Fibroblast of lung (primary cell): ENCODE data around the gene DIAPH3. TPM values are rescaled to one million over a fixed set of nuclear protein-coding genes. Genes with fewer than 3 reads are reported as not detected.

Experiments used
- DNase-seq, 2 donors: peaks; one replicate each; pipeline versions ENCODE4 v3.0.0 to v3.0.0-alpha.2; 2010; ENCODE audit warnings: low read depth in 2 of 2
- H2AFZ ChIP-seq: 2 replicates; pipeline ENCODE4 v1.5.1; 2012; ENCODE audit warnings: low read length, control low read depth, inconsistent platforms
- H3K27ac ChIP-seq: 2 replicates; pipeline ENCODE4 v1.5.1; 2011; ENCODE audit warnings: low read length, control low read depth; ENCODE audit not compliant: insufficient read depth
- H3K27me3 ChIP-seq: 2 replicates; pipeline ENCODE4 v1.5.1; 2011; ENCODE audit warnings: mild to moderate bottlenecking, low read length; ENCODE audit not compliant: control insufficient read depth, insufficient read depth
- H3K36me3 ChIP-seq: 2 replicates; pipeline ENCODE4 v1.5.1; 2011; ENCODE audit warnings: low read length; ENCODE audit not compliant: control insufficient read depth, insufficient read depth
- H3K4me1 ChIP-seq: 2 replicates; pipeline ENCODE4 v1.5.1; 2011; ENCODE audit warnings: low read length; ENCODE audit not compliant: control insufficient read depth, insufficient read depth; ENCODE audit errors: extremely low read depth
- H3K4me2 ChIP-seq: 2 replicates; pipeline ENCODE4 v1.5.1; 2011; ENCODE audit warnings: low read length, control low read depth; ENCODE audit not compliant: insufficient read depth; ENCODE audit errors: extremely low read depth
- H3K4me3 ChIP-seq, 4 experiments: fragments of 200-600 bp in 1 of 4; sonication (generic) in 1 of 4; replicated peaks in 1 of 4; 2 replicates each; pipeline ENCODE4 v1.5.1; 2011 to 2016; ENCODE audit warnings: low read length in 4 of 4, low read depth in 3 of 4, mild to moderate bottlenecking in 3 of 4, control low read depth in 2 of 4, inconsistent platforms in 1 of 4, mixed read lengths in 1 of 4; ENCODE audit not compliant: insufficient read depth in 1 of 4; ENCODE audit errors: control extremely low read depth in 1 of 4
- H3K79me2 ChIP-seq: 2 replicates; pipeline ENCODE4 v1.5.1; 2012; ENCODE audit warnings: mild to moderate bottlenecking, low read length, inconsistent platforms; ENCODE audit not compliant: control insufficient read depth, insufficient read depth
- H3K9ac ChIP-seq: 2 replicates; pipeline ENCODE4 v1.5.1; 2011; ENCODE audit warnings: mild to moderate bottlenecking, low read length, control low read depth; ENCODE audit not compliant: insufficient read depth
- H3K9me3 ChIP-seq: 2 replicates; pipeline ENCODE4 v1.5.1; 2012; ENCODE audit warnings: low read depth, low read length; ENCODE audit not compliant: control insufficient read depth, insufficient read depth
- H4K20me1 ChIP-seq: 2 replicates; pipeline ENCODE4 v1.5.1; 2011; ENCODE audit warnings: low read length; ENCODE audit not compliant: control insufficient read depth, insufficient read depth; ENCODE audit errors: extremely low read depth
- EZH2 ChIP-seq: IDR thresholded peaks from 2 replicates; pipeline ENCODE4 v1.5.1; 2012; ENCODE audit warnings: low read length, control low read depth, mild to moderate bottlenecking; ENCODE audit errors: missing control alignments
- polyA plus RNA-seq, 2 donors: library from polyadenylated mRNA; depleted of rRNA in 1 of 2; stranded (reverse) in 1 of 2; unstranded in 1 of 2; fragments of >200 nt; gene quantifications; 2 replicates each; pipeline ENCODE4 v1.2.1, GENCODE V29; 2011 to 2012; ENCODE audit warnings: missing spikeins in 1 of 2
- total RNA-seq: library from RNA; depleted of rRNA; stranded (reverse); fragments of >200 nt; gene quantifications from 2 replicates; pipeline ENCODE4 v1.2.1, GENCODE V29; 2014
- TF ChIP-seq, protein P1 (sequence below), 2 donors: IDR thresholded peaks in 1 of 2; conservative IDR thresholded peaks in 1 of 2; 1 replicate in 1 of 2; 2 replicates in 1 of 2; pipeline ENCODE4 v1.5.1; 2011 to 2012; ENCODE audit warnings: low read length in 2 of 2, control low read depth in 1 of 2, inconsistent platforms in 1 of 2, low read depth in 1 of 2, mild to moderate bottlenecking in 1 of 2

Gene DIAPH3
- total and polyA plus RNA-seq, 2 donors (not counting 1 experiment from before 2014, with no cell fraction given) = 5.9 to 10.9 TPM

DNA sequence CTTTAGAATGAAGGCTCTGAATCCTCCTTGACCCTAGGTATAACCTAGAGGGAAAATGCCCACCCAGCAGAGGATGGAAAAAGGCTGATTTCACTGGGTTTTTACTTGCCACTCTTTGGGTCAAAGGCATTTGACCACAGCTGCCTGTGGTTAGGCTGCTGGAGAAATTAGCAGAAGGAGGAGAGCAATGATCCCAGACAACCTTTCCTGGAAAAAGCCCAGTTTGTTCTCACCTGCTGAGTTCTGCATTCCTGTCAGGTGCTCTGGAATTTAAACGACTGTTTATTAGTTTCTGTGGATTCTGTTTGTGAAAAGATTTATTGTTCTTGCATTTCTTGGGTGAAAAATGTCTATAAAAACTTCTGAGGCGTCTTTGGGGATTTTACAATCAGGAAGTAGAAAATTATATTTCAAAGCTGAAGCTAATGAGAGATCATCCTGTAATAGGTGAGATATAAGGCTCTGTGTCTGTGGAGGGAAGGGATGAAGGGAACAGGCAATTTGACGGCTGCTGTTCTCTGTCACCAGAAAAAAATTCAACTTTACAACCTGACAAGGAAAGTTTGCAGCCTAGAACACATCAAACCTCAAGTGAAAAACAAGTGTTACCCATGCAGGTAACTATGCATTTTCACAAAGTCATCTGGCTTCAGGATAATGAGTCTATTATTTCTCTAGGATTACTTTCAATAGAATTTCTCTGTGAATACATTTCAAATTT lies 519.7 kb downstream of the DIAPH3 start:
- Histone ChIP-seq H3K9ac (no peak overlapping the region), H4K20me1 (no peaks in the 10 kb centered on the region), H3K79me2 (no peaks in the 10 kb centered on the region), H3K27me3 (no peaks in the 10 kb centered on the region), H2AFZ (no peak overlapping the region), H3K9me3 (no peaks in the 10 kb centered on the region), H3K27ac (no peak overlapping the region), H3K4me3 (no peak overlapping the region), H3K4me2 (no peak overlapping the region), H3K36me3 (no peaks in the 10 kb centered on the region), H3K4me1 (no peaks in the 10 kb centered on the region)
- no peak for DNase-seq
- no peak for TF ChIP-seq EZH2
- TF ChIP-seq, protein P1, sequence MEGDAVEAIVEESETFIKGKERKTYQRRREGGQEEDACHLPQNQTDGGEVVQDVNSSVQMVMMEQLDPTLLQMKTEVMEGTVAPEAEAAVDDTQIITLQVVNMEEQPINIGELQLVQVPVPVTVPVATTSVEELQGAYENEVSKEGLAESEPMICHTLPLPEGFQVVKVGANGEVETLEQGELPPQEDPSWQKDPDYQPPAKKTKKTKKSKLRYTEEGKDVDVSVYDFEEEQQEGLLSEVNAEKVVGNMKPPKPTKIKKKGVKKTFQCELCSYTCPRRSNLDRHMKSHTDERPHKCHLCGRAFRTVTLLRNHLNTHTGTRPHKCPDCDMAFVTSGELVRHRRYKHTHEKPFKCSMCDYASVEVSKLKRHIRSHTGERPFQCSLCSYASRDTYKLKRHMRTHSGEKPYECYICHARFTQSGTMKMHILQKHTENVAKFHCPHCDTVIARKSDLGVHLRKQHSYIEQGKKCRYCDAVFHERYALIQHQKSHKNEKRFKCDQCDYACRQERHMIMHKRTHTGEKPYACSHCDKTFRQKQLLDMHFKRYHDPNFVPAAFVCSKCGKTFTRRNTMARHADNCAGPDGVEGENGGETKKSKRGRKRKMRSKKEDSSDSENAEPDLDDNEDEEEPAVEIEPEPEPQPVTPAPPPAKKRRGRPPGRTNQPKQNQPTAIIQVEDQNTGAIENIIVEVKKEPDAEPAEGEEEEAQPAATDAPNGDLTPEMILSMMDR (conservative IDR thresholded peaks at IDR 0.05 in 1 of 2, IDR thresholded peaks at IDR 0.05 in 1 of 2; ENCODE audit: low read depth in 1 of 2, low read length in 2 of 2) = no peak

DNA sequence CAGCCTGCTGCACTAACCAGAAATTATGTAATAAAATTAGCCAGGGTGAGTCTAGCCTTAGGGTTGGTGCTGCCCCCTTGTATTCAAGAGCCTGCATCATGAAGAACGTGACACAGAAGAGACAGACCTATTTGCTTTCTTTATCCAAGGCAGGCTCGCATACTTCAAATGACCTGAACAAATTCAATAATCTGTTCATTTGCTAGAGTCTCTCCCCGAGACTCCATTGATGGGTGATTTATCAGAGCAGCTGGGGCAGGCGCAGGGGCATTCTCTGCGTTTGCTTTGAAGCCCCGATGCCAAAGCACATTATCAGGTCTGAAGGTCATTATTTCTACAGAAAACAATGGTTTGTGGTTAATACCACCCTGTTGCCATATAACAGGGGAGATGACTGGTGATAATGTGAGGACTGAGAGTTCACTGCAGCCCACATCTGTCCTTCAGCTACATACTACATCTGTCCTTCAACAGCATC lies 520.3 kb downstream of the DIAPH3 start:
- no peak for TF ChIP-seq EZH2
- TF ChIP-seq, protein P1 (conservative IDR thresholded peaks at IDR 0.05 in 1 of 2, IDR thresholded peaks at IDR 0.05 in 1 of 2; ENCODE audit: low read depth in 1 of 2, low read length in 2 of 2) = no peak

DNA sequence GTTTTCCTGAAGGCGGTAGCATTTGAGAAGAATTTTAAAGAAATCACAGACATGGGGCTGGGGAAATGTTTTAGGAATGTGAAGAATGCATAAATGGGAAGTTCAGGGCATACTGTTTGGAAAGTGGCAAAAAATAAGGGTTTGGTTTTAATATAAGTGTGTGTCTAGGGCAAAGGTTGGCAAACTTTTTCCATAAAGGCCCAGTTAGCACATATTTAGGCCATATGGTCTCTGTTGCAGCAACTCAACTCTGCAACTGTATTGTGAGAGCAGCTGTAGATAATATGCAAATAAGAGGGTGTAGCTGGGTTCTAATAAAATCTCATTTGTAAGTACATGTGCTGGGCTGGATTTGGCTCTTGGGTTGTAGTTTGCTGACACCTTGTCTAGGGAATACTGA lies 521.9 kb downstream of the DIAPH3 start:
- TF ChIP-seq, protein P1 (conservative IDR thresholded peaks at IDR 0.05 in 1 of 2, IDR thresholded peaks at IDR 0.05 in 1 of 2; ENCODE audit: low read depth in 1 of 2, low read length in 2 of 2) = no peak
- no peak for TF ChIP-seq EZH2
- no peak overlapping the region for H2AFZ ChIP-seq

More for the DNA sequence above, 520.3 kb downstream of the DIAPH3 start:
- Histone ChIP-seq H4K20me1 (no peaks in the 10 kb centered on the region), H3K4me2 (no peak overlapping the region), H3K4me1 (no peaks in the 10 kb centered on the region), H3K36me3 (no peaks in the 10 kb centered on the region), H3K9ac (no peak overlapping the region), H3K79me2 (no peaks in the 10 kb centered on the region), H3K9me3 (no peaks in the 10 kb centered on the region), H2AFZ (no peak overlapping the region), H3K27ac (no peak overlapping the region), H3K27me3 (no peaks in the 10 kb centered on the region), H3K4me3 (no peak overlapping the region)
- no peak for DNase-seq

More for the DNA sequence above, 521.9 kb downstream of the DIAPH3 start:
- peak; percentile 2 to 41 for DNase-seq
- Histone ChIP-seq H3K36me3 (no peaks in the 10 kb centered on the region), H3K4me3 (no peak overlapping the region), H3K4me2 (no peak overlapping the region), H3K9ac (no peak overlapping the region), H3K79me2 (no peaks in the 10 kb centered on the region), H4K20me1 (no peaks in the 10 kb centered on the region), H3K27me3 (no peaks in the 10 kb centered on the region), H3K4me1 (no peaks in the 10 kb centered on the region), H3K9me3 (no peaks in the 10 kb centered on the region), H3K27ac (no peak overlapping the region)
